8988T (cell line): ENCODE data around the gene SUZ12.
A peak's percentile ranks its signal among the peaks of the same experiment; 100 is the strongest.
"Not testable (repeated sequence)": the region's sequence is repeated elsewhere in the genome, so short reads cannot be mapped to it uniquely, and the experiment has no call there.

ENCODE experiments used
- DNase-seq: peaks from one replicate; pipeline ENCODE4 v3.0.0; 2011

The SUZ12 gene

DNA sequence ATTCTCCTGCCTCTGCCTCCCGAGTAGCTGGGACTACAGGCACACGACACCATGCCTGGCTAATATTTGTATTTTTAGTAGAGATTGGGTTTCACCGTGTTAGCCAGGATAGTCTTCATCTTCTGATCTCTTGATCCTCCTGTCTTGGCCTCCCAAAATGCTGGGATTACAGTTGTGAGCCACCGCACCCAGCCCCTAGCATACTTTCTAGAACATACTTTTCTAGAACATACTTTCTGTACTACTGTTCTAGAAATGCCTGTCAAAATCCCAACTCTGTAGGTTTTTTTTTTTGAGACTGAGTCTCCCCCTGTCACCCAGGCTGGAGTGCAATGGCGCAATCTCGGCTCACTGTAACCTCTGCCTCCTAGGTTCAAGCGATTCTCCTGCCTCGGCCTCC, 27.3 kb downstream of the SUZ12 start:
- not testable (repeated sequence) for DNase-seq

- DNase-seq: no peak
Observed at GRCh38 chr17:31967648-31968047, 30.8 kb downstream of the SUZ12 start.

DNA sequence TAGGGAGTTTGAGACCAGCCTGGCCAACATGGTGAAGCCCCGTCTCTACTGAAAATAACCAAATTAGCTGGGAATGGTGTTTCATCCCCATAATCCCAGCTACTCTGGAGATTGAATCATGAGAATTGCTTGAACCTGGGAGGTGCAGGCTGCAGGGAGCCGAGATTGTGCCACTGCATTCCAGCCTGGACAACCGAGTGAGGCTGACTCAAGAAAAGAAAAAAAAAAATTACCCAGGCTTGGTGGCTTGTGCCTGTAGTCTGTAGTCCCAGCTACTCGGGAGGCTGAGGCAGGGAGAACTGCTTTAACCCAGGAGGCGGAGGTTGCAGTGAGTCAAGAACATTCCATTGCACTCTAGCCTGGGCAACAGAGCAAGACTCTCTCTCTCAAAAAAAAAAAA, 33.6 kb downstream of the SUZ12 start:
- not testable (repeated sequence) for DNase-seq

- DNase-seq: not testable (repeated sequence)
Observed at GRCh38 chr17:31974269-31975071, 37.7 kb downstream of the SUZ12 start.

DNA sequence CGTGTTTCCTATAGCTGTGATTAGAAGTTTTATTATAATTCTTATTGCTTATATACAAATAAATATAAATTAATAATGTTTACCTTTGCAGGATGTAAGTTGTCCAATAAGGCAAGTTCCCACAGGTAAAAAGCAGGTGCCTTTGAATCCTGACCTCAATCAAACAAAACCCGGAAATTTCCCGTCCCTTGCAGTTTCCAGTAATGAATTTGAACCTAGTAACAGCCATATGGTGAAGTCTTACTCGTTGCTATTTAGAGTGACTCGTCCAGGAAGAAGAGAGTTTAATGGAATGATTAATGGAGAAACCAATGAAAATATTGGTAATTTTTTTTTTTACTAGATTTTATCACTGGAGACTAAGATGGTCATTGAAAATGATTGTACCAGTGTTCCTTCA, 38.6 kb downstream of the SUZ12 start:
- not testable (repeated sequence) for DNase-seq

DNA sequence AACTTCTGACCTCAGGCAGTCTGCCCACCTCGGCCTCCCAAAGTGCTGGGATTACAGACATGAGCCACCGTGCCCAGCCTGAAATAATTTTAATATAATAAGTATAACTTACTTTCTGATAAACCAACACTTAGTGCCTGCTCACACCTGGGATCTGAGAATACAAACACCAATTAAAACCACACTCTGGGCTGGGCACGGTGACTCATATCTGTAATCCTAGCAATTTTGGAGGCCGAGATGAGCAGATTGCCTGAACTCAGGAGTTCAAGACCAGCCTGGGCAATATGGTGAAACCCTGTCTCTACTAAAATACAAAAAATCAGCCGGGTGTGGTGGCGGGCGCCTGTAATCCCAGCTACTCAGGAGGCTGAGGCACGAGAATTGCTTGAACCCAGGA, 55.0 kb downstream of the SUZ12 start:
- DNase-seq: not testable (repeated sequence)

GRCh38 chr17:31997005-31997404, 60.2 kb downstream of the SUZ12 start:
- no peak for DNase-seq

- DNase-seq: peak; percentile 55
Observed at GRCh38 chr17:32006957-32007462, 70.2 kb downstream of the SUZ12 start, which contains the start of gene LRRC37B. Gene LRRC37B, plus strand, starts transcription at chr17:32007383. Its CDS starts 14,010 bp downstream, at chr17:32021393.

DNA sequence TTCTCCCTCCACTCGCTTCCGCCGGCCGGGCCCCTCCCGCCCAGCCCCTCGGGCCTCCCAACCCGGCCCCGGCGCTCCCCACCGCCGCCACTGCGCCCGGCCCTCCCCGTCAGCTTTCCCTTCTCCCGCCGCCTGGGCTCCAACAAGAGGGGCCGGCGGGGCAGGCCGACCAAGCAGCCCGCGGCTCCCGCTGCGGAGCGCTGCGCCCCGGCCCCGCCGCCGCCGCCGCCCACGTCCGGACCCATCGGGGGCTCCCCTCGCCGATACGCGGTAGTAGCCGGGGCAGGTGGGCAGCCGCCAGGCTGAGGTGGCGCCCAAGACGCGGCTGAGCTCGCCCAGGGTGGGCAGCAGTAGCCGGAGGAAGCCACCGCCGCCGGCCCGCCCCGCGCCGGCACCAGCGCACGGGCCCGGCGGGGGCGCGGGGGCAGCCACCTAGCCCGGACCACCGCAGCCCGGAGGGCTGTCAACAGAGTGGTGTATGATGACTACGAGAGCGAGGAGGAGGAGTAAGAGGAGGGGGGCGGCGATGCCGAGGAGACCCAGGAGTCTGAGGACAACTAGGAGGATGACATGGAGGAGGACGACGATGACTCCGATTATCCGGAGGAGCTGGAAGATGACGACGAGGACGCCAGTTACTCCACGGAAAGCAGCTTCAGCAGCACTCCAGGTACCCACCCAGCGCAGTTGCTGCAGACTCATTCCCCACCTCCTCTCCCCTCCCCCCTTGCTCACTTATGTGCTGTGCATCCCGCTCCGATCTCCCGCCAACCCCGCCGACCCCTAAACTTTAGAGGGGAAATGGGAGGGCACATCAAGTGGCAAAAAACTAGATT, 70.9 kb downstream of the SUZ12 start:
- peak; percentile 31 for DNase-seq

- DNase-seq: no peak
Observed at GRCh38 chr17:32009262-32009542, 72.4 kb downstream of the SUZ12 start.

GRCh38 chr17:32010114-32010513, 73.3 kb downstream of the SUZ12 start:
- DNase-seq: no peak

DNA sequence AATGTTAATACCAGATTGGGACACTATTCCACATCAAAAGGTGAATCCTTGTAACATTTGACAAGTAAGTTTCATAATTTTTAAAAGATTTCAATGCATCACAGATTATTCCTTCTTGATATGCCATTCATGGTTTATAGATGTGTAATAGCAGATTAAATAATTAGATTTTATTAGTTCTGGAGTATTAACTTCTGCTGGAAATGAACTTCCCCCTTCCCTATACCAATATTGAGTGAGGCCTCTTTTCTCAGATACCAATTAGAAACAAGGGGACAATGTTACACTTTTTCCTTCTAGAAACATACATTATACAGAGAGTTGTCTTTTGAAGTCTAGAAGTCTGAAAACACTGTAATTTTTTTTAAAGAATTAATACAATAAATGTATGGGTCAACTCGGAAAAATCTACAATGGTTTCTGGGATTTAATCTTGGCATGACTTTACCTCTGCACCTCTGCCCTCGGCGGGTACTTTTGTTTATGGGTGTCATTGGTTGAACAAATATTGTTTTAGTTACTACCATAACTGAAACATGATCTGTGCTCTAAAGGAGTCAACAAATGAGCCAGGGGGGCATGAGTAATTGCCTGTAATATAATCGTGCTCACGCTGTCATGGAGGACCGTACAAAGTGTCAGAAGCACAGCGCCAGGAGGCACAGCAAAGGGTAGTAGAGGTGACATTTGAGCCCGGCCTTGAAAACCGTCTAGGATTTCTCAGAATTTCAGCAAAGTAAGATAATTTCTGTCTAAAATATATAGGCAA, 78.6 kb downstream of the SUZ12 start:
- DNase-seq: no peak

DNA sequence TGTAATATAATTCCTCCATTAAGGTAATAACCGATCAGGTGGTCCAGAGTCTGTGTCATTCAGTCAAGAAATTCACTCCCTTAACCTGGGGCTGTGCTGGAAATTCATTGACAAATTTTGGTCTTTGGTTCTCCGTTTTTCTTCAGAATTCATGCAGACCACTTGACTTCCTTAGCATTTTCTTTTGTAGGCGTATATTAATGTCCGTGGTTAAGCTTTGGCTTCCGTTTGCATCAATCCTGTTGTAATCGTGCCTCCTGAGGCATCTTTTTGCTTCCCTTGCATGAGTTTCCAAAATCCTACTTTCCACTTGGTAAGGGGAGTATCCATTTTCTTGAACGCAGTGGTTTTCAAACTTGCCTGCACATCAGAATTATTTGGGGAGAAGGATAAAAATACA, 79.4 kb downstream of the SUZ12 start:
- no peak for DNase-seq

GRCh38 chr17:32019228-32019627, 82.4 kb downstream of the SUZ12 start:
- DNase-seq: no peak

DNA sequence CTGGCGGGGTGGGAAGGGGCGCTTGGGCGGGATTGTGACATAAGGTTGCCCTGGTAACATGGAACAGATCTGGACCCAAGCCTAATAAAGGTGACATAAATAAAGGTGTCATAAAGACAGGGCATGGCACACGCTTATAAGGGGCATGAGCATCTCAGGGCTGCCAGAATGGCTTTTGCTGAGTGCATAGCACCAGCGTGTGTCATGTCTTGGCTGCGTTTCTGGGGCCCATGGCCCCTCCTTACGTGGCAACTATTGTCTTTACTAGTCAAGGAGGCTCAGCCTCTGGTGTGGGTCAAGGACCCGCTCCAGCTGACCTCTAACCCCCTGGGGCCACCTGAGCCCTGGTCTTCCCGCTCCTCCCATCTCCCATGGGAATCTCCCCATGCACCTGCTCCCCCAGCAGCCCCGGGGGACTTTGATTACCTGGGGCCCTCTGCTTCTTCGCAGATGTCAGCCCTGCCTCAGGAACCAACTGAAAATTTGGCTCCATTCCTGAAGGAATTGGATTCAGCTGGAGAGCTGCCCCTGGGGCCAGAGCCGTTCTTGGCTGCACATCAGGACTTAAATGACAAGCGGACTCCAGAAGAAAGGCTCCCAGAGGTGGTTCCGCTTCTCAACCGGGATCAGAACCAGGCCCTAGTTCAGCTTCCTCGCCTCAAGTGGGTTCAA, 84.3 kb downstream of the SUZ12 start:
- DNase-seq: no peak

DNA sequence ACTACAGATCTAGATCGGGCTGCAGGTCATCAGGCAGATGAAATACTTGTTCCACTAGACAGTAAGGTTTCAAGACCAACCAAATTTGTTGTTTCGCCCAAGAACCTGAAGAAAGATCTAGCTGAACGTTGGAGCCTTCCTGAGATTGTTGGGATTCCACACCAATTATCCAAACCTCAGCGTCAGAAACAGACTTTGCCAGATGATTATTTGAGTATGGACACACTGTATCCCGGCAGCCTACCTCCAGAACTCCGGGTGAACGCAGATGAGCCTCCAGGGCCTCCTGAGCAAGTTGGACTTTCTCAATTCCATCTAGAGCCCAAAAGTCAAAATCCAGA, 84.8 kb downstream of the SUZ12 start:
- DNase-seq: no peak

DNA sequence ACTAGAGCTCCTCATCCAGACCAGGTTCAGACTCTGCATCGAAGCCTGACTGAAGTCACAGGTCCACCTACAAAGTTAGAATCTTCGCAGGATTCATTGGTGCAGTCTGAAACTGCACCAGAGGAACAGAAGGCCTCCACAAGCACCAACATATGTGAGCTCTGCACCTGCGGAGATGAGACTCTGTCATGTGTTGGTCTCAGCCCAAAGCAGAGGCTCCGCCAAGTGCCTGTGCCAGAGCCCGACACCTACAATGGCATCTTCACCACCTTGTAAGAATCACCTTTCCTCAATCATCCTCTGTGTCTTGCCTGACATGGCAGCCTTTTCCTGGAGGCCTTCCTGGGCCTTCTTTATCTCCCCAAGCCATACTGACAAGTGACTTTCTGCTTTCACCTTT, 85.7 kb downstream of the SUZ12 start:
- DNase-seq: not testable (repeated sequence)

DNA sequence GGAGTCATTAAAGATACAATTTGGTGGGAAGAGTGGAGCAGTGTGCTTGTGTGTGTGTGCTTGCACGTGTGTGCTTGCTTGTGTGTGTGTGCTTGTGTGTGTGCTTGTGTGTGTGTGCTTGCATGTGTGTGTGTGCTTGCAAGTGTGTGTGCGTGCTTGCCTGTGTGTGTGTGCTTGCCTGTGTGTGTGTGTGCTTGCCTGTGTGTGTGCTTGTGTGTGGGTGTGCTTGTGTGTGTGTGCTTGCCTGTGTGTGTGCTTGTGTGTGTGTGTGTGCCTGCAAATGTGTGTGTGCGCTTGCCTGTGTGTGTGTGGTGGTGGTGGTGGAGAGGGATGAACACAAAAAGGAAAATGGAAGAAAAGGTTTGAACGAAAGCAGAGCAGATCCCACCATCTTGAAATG, 90.5 kb downstream of the SUZ12 start:
- not testable (repeated sequence) for DNase-seq

DNA sequence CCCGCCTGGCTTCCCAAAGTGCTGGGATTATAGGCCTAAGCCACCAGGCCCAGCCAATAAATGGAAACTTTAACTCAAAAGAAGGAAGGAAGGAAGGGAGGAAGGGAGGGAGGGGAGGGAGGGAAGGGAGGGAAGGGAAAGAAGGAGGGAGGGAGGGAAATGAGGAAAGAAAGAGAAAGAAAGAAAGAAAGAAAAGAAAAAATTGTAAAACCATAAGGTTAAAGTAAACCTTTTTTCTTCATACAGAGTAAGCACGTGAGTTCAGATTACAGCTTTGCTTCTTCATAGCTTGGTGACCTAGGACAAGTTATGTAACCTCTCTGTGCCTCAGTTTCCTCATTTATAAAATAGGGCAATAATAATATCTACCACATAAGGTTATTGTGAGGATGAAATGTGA, 96.4 kb downstream of the SUZ12 start:
- no peak for DNase-seq

- not testable (repeated sequence) for DNase-seq
Observed at GRCh38 chr17:32033812-32034211, 97.0 kb downstream of the SUZ12 start.

GRCh38 chr17:32040246-32040645, 103.4 kb downstream of the SUZ12 start:
- DNase-seq: not testable (repeated sequence)

DNA sequence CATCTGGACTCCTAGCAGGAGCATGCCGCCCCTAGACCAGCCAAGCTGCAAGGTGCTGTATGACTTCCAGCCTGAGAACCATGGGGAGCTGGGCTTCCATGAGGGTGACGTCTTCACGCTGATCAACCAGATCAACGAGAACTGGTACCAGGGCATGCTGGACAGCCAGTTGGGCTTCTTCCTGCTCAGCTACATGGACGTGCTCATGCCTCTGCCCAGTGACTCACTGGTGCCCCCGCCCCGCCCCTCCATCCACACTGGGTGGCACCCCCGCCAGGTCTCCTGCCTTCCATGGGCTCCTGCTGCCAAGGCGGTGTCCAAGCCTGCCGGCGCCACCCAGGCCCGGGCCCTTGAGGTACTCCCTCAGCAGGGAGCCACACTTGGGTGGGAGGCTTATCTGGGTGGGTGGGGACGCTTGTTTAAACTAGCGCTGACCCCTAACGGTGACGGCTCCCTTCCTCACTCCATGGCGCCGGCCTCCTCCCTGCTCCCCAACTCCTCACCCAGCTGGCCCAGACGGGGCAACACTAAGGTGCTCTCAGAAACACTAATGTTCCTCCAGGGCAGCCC, 104.6 kb downstream of the SUZ12 start:
- DNase-seq: not testable (repeated sequence)
